Measurements from ENCODE around the gene RASA1.

- TF ChIP-seq, protein P1, sequence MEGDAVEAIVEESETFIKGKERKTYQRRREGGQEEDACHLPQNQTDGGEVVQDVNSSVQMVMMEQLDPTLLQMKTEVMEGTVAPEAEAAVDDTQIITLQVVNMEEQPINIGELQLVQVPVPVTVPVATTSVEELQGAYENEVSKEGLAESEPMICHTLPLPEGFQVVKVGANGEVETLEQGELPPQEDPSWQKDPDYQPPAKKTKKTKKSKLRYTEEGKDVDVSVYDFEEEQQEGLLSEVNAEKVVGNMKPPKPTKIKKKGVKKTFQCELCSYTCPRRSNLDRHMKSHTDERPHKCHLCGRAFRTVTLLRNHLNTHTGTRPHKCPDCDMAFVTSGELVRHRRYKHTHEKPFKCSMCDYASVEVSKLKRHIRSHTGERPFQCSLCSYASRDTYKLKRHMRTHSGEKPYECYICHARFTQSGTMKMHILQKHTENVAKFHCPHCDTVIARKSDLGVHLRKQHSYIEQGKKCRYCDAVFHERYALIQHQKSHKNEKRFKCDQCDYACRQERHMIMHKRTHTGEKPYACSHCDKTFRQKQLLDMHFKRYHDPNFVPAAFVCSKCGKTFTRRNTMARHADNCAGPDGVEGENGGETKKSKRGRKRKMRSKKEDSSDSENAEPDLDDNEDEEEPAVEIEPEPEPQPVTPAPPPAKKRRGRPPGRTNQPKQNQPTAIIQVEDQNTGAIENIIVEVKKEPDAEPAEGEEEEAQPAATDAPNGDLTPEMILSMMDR (conservative IDR thresholded peaks at IDR 0.05; ENCODE audit: low read depth, low read length): no peak
- no peak for TF ChIP-seq EZH2phosphoT487 (IDR thresholded peaks at IDR 0.05; ENCODE audit: borderline replicate concordance, low read length)
- TF ChIP-seq EZH2 (IDR thresholded peaks at IDR 0.05; ENCODE audit: low read length, unreplicated experiment): no peak
Measured at GRCh38 chr5:87282269-87282668, 14.6 kb downstream of the RASA1 start.

Measured in PC-3 (cell line).